SIG-M5 treated with dmso at 0.1 percent for 504 hours (cell line): Measurements from ENCODE around the gene TLE1.

Experiments used
- DNase-seq: peaks from one replicate; lab custom pipeline; 2025; ENCODE audit not compliant: unreplicated experiment; lab: John Stamatoyannopoulos, UW

TLE1 gene

GRCh38 chr9:81584099-81584498 is 105.2 kb downstream of the TLE1 start:
- DNase-seq, result no peak

GRCh38 chr9:81581986-81582385 is 107.4 kb downstream of the TLE1 start:
- DNase-seq, result no peak

DNA sequence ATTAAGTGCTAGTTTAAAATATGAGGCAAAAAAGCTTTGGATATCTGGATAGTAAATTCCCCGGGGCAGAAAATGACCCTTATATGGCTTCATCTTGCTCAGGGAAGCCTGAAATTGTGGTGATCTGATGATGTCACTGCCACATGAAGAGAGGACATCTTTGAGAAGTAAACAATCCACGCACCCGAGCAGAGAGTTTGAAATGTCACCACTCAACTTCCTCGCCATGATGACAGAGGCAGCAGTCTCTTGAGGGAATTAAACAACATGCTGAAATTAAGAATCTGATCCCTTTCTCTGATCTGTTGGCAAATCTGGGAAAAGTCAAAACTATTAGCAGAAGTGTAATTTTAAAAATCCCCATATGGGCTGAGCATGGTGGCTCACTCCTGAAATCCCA is 110.0 kb downstream of the TLE1 start:
- DNase-seq, result no peak

- no peak for DNase-seq
These were observed 110.7 kb downstream of the TLE1 start for GRCh38 chr9:81578606-81579005.

DNA sequence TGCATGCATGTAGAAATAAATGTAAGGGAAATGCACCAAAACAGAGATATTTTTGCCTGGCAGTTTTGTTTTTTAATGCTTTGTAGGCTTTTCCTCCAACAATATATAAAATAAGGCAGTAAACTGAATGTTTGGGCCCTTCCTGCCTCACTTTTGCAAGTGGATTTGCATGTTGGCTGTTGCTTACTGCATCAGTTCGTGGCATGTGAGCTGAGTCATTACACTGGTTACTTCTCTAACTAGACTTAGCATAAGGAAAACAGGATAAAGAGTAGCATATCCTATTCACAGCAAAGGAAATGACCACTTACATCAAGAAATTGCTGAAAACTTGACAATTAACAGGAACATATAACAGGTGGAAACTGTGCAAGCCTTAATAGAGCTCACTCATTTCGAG is 113.4 kb downstream of the TLE1 start:
- no peak for DNase-seq

DNA sequence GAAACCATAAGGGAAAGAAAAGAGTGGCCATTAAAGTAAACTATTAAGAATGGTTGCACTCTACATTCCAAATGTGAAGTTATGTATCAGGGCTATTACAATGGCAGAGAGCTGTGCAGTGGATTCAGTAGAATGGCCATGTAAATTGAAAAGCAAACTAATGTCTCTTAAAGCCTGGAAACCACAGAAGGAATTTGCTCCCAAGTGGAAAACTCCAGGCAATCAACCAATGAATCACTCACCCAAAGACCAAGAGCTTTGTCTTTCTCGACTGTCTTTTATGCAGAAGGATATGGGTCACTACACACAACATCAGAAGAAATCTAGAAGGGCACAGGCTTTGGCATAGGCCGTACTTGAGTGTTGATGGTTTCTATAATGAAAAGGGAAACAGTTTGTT is 114.9 kb downstream of the TLE1 start:
- DNase-seq, result no peak

DNA sequence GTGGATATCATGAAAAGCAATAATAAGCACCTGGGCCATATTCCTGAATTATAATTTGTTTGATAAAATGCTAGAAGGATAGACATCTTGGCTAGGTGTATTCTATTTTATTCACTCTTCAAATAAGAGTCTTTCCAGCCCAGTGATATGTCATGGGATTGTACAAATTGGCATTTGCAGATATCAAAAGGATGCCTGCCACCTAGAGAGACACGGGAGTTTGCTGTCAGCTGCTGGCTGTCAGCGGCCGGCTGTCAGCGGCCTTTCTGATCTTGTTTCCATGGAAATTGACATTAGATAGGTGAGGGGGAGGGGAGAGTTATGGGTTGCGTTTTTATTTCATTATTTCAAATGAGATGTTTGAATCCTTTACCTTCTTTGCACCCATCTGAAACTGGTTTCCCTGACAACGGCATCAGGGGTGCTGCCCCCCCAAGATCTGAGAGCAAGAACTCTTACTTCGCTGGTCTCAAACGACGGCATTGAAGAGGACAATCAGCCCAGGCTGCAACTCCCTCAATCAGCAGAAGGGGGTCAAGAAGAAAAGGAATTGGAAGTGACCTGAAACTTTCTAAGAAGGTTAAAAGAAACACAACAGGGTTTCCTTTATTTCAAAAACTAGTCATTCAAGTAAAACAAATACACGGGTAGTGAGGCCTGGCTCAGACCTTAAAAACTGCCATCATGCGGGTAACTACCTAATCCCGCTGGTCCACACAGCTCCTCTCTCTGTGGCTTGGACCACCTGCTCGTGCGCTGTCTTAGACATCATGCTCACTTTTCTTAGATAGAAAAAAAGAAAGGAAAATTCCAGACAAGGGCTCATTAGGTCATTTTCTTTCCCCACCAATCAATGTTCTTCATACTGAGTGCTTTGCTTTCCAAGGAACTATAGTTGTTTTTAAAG is 115.7 kb downstream of the TLE1 start:
- DNase-seq, result no peak

DNA sequence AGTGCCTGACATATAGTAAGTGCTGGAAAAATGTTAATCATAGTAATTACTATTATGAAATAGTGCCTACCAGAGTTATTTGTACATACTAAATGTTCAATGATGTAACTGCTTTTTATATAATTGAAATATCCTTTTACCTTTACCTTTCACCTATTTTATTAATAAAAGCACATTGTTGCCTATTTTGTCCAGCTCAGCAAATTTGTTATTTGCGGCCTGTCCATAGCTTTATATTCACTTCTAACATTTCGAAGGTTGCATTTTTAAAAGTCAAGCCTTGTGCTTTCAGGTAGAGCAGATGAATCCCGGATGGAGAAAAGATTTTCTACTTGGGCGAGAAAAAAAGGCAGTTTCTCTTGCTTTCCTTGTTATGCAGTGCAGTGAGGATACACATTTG is 119.3 kb downstream of the TLE1 start:
- DNase-seq, result no peak

DNA sequence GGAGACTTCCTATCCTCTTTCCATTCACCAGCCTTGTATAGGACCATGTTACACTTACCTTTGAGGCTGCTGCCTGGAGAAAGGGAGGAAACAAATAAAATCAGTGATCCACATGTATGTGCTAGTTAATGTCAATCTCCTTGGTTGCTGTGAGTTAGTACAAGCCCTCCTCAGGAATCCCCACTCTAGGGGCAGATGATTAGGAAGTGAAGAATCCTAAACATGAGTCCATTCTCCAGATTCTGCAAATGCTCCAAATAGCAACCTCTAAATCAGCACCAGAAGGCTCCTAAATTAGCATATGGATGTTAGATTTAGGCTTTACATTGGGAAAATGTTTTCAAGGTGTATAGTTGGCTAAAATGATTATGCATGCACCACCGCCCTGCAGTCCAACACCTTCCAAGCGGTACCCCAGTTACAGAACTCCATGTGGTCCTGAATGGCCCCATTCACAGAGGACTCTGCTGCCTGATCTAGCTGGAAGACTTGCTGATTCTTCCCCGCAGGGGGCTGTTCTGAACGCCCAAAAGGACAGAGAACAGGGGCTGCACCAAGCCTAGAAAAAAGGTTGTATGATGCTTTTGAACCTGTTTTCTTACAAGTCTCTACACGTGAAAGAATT is 123.2 kb downstream of the TLE1 start:
- no peak for DNase-seq

DNA sequence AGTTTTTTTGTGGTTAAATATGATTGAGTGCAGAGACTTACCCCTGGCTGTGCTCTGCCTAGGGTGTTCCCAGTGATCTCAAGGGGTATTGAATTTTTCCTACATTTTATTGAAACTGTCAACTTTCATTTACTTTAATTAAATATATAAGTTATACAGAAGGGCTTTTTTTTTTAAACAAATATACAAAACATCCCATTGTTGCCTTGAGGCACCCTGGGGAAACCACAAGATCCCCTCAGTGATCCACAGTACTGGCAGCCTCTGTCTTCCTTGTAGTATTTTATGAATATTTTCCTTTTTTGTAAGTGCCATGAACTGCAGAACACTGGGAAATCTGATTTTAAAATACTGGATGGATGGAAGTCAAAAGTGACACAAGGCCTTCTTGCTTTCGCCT is 123.7 kb downstream of the TLE1 start:
- no peak for DNase-seq

GRCh38 chr9:81565144-81565543 is 124.2 kb downstream of the TLE1 start:
- DNase-seq, result no peak

DNA sequence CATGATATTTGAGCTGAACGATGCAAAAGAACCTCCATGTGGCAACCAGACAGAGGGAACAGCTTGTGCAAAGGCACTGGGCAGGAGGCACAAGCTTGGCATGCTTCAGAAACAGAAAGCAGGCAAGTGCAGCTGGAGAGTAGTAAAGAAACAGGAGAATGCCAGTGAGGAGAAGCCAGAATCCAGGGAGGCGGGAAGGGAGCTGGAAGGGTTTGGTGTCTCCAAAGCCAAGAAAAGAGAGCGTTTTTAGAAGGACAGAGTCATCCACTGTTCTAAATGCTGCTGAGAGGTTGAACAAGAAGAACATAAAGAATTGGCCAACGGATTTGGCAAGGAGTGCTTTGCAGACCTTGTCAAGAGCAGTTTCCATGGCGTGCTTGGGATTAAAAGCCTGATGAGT is 124.7 kb downstream of the TLE1 start:
- DNase-seq, result no peak

DNA sequence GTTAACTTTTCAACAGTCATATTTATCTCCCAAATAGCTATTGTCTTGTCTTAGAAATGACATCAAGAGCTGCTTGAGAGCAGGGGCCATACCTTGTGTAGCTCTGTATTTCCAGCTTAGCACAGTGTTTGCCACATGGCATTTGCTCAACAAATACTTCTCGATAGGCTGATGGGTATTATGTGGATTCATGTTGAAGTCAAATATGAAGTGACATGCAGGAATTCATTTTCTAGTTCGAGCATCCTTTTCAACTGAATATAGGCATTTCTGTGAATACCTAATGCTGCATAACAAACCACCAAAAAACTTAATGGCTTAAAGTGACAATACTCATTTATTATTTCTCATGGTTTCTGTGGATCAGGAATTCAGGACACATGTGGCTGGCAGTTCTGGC is 125.6 kb downstream of the TLE1 start:
- no peak for DNase-seq

GRCh38 chr9:81563020-81563407 is 126.3 kb downstream of the TLE1 start:
- DNase-seq, result no peak

GRCh38 chr9:81562231-81563019 is 126.9 kb downstream of the TLE1 start:
- no peak for DNase-seq

GRCh38 chr9:81560851-81561732 is 128.3 kb downstream of the TLE1 start:
- DNase-seq, result no peak

GRCh38 chr9:81559709-81560108 is 129.6 kb downstream of the TLE1 start:
- no peak for DNase-seq

- DNase-seq, result no peak
These were observed 130.2 kb downstream of the TLE1 start for GRCh38 chr9:81559197-81559596.

- no peak for DNase-seq
These were observed 131.1 kb downstream of the TLE1 start for GRCh38 chr9:81558091-81558830.

DNA sequence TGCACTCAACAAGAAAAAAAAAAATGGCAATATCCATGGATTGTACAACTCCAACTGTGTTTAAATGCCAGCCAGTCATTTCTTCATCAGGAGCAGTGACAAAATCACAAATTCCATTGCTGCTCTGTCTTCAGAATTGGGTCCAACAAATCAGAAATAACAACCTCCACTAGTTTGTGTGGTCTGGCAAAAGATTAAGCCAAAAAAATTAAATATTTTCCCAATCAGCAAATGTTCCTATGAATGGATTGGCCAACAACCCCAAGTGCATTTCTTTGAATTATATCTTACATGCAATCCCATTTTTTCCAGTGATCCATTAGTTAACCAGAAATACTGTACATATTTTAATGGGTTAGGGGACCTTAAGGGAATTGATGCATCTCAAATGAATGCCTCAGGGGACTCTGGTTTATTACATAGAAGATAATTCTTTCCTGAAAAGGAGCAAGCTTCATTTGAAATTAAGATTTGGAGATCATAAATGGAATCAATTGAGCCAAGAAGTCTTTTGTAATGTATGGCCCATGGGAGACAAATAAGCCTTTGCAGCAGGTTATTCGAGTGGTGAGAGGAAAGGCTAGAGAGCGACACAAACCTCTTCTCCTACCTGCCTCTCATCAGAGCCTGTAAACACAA is 131.8 kb downstream of the TLE1 start:
- no peak for DNase-seq
